Measurements from ENCODE around the gene CCDC126. TPM values are rescaled to one million over a fixed set of nuclear protein-coding genes. Genes with fewer than 3 reads are reported as not detected.

The CCDC126 gene
- total and polyA plus RNA-seq, 2 donors (not counting 1 experiment from before 2014, with no cell fraction given): 7.1 to 9.7 TPM

- Histone ChIP-seq H3K9me3 (ENCODE audit: control insufficient read depth, insufficient read depth, low read depth, low read length) (no peaks in the 10 kb centered on the region), H4K20me1 (ENCODE audit: control insufficient read depth, extremely low read depth, insufficient read depth, low read length) (no peaks in the 10 kb centered on the region), H3K4me3 (replicated peaks in 1 of 4; ENCODE audit: control extremely low read depth in 1 of 4, insufficient read depth in 1 of 4, low read depth in 3 of 4, low read length in 4 of 4) (peak overlapping the region; percentile 67 to 99 (median 72)), H3K27me3 (ENCODE audit: control insufficient read depth, insufficient read depth, low read length) (no peaks in the 10 kb centered on the region), H2AFZ (ENCODE audit: low read length) (peak overlapping the region; percentile 96), H3K36me3 (ENCODE audit: control insufficient read depth, insufficient read depth, low read length) (no peaks in the 10 kb centered on the region), H3K27ac (ENCODE audit: insufficient read depth, low read length) (peak overlapping the region; percentile 72), H3K4me2 (ENCODE audit: extremely low read depth, insufficient read depth, low read length) (peak overlapping the region; percentile 69), H3K4me1 (ENCODE audit: control insufficient read depth, extremely low read depth, insufficient read depth, low read length) (no peaks in the 10 kb centered on the region), H3K9ac (ENCODE audit: insufficient read depth, low read length) (no peak overlapping the region), H3K79me2 (ENCODE audit: control insufficient read depth, insufficient read depth, low read length) (no peaks in the 10 kb centered on the region)
- no peak for TF ChIP-seq EZH2 (IDR thresholded peaks at IDR 0.05; ENCODE audit: low read length, missing control alignments)
- TF ChIP-seq CTCF (conservative IDR thresholded peaks at IDR 0.05 in 1 of 2, IDR thresholded peaks at IDR 0.05 in 1 of 2; ENCODE audit: low read depth in 1 of 2, low read length in 2 of 2): no peak
- DNase-seq (ENCODE audit: low read depth in 2 of 2): no peak
Observed at GRCh38 chr7:23598296-23598695, 1.1 kb downstream of the CCDC126 start.

GRCh38 chr7:23600236-23600635 is 3.1 kb downstream of the CCDC126 start:
- H3K4me3 ChIP-seq (replicated peaks in 1 of 4; ENCODE audit: control extremely low read depth in 1 of 4, insufficient read depth in 1 of 4, low read depth in 3 of 4, low read length in 4 of 4): no peak overlapping the region
- TF ChIP-seq EZH2 (IDR thresholded peaks at IDR 0.05; ENCODE audit: low read length, missing control alignments) (no peak), CTCF (conservative IDR thresholded peaks at IDR 0.05 in 1 of 2, IDR thresholded peaks at IDR 0.05 in 1 of 2; ENCODE audit: low read depth in 1 of 2, low read length in 2 of 2) (no peak)
- peak in 1 of 2 donors; percentile 40 for DNase-seq (ENCODE audit: low read depth in 2 of 2)
- no peaks in the 10 kb centered on the region for H3K9me3 ChIP-seq (ENCODE audit: control insufficient read depth, insufficient read depth, low read depth, low read length)
- no peak overlapping the region for H3K9ac ChIP-seq (ENCODE audit: insufficient read depth, low read length)
- no peaks in the 10 kb centered on the region for H3K79me2 ChIP-seq (ENCODE audit: control insufficient read depth, insufficient read depth, low read length)
- H3K4me2 ChIP-seq (ENCODE audit: extremely low read depth, insufficient read depth, low read length): no peak overlapping the region
- H3K4me1 ChIP-seq (ENCODE audit: control insufficient read depth, extremely low read depth, insufficient read depth, low read length): no peaks in the 10 kb centered on the region
- no peaks in the 10 kb centered on the region for H4K20me1 ChIP-seq (ENCODE audit: control insufficient read depth, extremely low read depth, insufficient read depth, low read length)
- no peak overlapping the region for H2AFZ ChIP-seq (ENCODE audit: low read length)
- H3K27me3 ChIP-seq (ENCODE audit: control insufficient read depth, insufficient read depth, low read length): no peaks in the 10 kb centered on the region
- no peak overlapping the region for H3K27ac ChIP-seq (ENCODE audit: insufficient read depth, low read length)
- H3K36me3 ChIP-seq (ENCODE audit: control insufficient read depth, insufficient read depth, low read length): no peaks in the 10 kb centered on the region

- DNase-seq (ENCODE audit: low read depth in 2 of 2): no peak
- Histone ChIP-seq H3K27ac (ENCODE audit: insufficient read depth, low read length) (no peak overlapping the region), H4K20me1 (ENCODE audit: control insufficient read depth, extremely low read depth, insufficient read depth, low read length) (no peaks in the 10 kb centered on the region), H3K4me3 (replicated peaks in 1 of 4; ENCODE audit: control extremely low read depth in 1 of 4, insufficient read depth in 1 of 4, low read depth in 3 of 4, low read length in 4 of 4) (no peak overlapping the region), H3K4me2 (ENCODE audit: extremely low read depth, insufficient read depth, low read length) (no peak overlapping the region), H2AFZ (ENCODE audit: low read length) (no peak overlapping the region), H3K9me3 (ENCODE audit: control insufficient read depth, insufficient read depth, low read depth, low read length) (no peaks in the 10 kb centered on the region), H3K36me3 (ENCODE audit: control insufficient read depth, insufficient read depth, low read length) (no peaks in the 10 kb centered on the region), H3K4me1 (ENCODE audit: control insufficient read depth, extremely low read depth, insufficient read depth, low read length) (no peaks in the 10 kb centered on the region), H3K27me3 (ENCODE audit: control insufficient read depth, insufficient read depth, low read length) (no peaks in the 10 kb centered on the region), H3K79me2 (ENCODE audit: control insufficient read depth, insufficient read depth, low read length) (no peaks in the 10 kb centered on the region), H3K9ac (ENCODE audit: insufficient read depth, low read length) (no peak overlapping the region)
- TF ChIP-seq CTCF (conservative IDR thresholded peaks at IDR 0.05 in 1 of 2, IDR thresholded peaks at IDR 0.05 in 1 of 2; ENCODE audit: low read depth in 1 of 2, low read length in 2 of 2) (no peak), EZH2 (IDR thresholded peaks at IDR 0.05; ENCODE audit: low read length, missing control alignments) (no peak)
Observed at GRCh38 chr7:23603632-23604295, 6.6 kb downstream of the CCDC126 start.
